B cell (primary cell): ENCODE data around the gene EGLN1.

Source experiments
- CTCF ChIP-seq: fragments of 200-600 bp; IDR thresholded peaks from one replicate; pipeline ENCODE4 v1.8.0; 2022; ENCODE audit warnings: antibody characterized with exemption, mild to moderate bottlenecking
- EZH2 ChIP-seq: IDR thresholded peaks from 2 replicates; pipeline ENCODE4 v1.6.1; 2012; ENCODE audit warnings: borderline replicate concordance, low read depth, mild to moderate bottlenecking, moderate library complexity, low read length; ENCODE audit not compliant: insufficient read depth, poor library complexity, severe bottlenecking

GRCh38 chr1:231355171-231355570, 66.9 kb downstream of the EGLN1 start:
- TF ChIP-seq EZH2 = no peak
- TF ChIP-seq CTCF = no peak
